ACC112 (cell line): ENCODE results near the gene TGFBR2.

Source experiments
- H2AFZ ChIP-seq: fragments of 200-600 bp; sonication (generic); one replicate; pipeline ENCODE4 v1.6.0; 2017; ENCODE audit warnings: antibody characterized with exemption, low read length; ENCODE audit not compliant: unreplicated experiment
- H3K27ac ChIP-seq: fragments of 200-600 bp; sonication (generic); 2 replicates; pipeline ENCODE4 v1.5.1; 2014; ENCODE audit warnings: low read depth, mild to moderate bottlenecking, antibody characterized with exemption, low read length, moderate library complexity
- H3K27me3 ChIP-seq: fragments of 200-600 bp; sonication (generic); 2 replicates; pipeline ENCODE4 v1.6.1; 2014; ENCODE audit warnings: mild to moderate bottlenecking, antibody characterized with exemption, low read length, moderate library complexity, mixed read lengths; ENCODE audit not compliant: insufficient read depth
- H3K36me3 ChIP-seq: fragments of 200-600 bp; sonication (generic); 2 replicates; pipeline ENCODE4 v1.6.1; 2016; ENCODE audit warnings: mild to moderate bottlenecking, antibody characterized with exemption, low read length, moderate library complexity, mixed read lengths; ENCODE audit not compliant: insufficient read depth
- H3K4me1 ChIP-seq: fragments of 200-600 bp; sonication (generic); one replicate; pipeline ENCODE4 v1.6.1; 2016; ENCODE audit warnings: low read length, mixed read lengths; ENCODE audit not compliant: insufficient read depth, unreplicated experiment, control insufficient read depth
- H3K4me3 ChIP-seq: fragments of 200-600 bp; sonication (generic); 2 replicates; pipeline ENCODE4 v1.5.1; 2014; ENCODE audit warnings: mild to moderate bottlenecking, low read depth, low read length
- H3K79me2 ChIP-seq: fragments of 200-600 bp; sonication (generic); one replicate; pipeline ENCODE4 v1.6.0; 2016; ENCODE audit warnings: low read length; ENCODE audit not compliant: control insufficient read depth, unreplicated experiment, insufficient read depth

Gene TGFBR2

GRCh38 chr3:30602946-30603345 is 3.5 kb upstream of the TGFBR2 start:
- Histone ChIP-seq H2AFZ (no peak overlapping the region), H3K79me2 (peaks cover 18% of the 10 kb centered on the region), H3K4me3 (no peak overlapping the region), H3K4me1 (peaks cover 36% of the 10 kb centered on the region), H3K27ac (no peak overlapping the region), H3K36me3 (no peaks in the 10 kb centered on the region), H3K27me3 (no peaks in the 10 kb centered on the region)

DNA sequence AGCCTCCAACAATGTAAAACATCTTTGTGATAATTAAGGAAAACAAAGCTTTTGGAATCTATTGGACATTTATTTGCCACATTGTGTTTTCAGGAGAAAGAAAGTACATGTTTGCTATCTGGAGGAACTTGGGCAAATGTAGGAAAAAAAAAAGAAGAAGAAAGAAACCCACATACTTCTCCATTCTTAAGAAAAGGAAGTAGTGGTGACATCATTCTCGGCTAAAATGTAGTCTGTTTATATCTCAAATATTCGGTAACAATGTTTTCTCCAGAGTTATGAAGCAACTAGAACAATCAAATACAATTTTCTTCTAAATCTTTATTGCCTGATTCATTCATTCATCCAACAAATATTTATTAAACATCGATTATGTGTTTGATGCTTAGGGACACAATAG is 2.3 kb upstream of the TGFBR2 start:
- Histone ChIP-seq H3K27ac (no peak overlapping the region), H3K4me1 (peaks cover 25% of the 10 kb centered on the region), H2AFZ (peak overlapping the region; percentile 10), H3K79me2 (peaks cover 30% of the 10 kb centered on the region), H3K27me3 (no peaks in the 10 kb centered on the region), H3K36me3 (peaks cover 6% of the 10 kb centered on the region; the same call in 1 of the 2 replicates), H3K4me3 (no peak overlapping the region)

DNA sequence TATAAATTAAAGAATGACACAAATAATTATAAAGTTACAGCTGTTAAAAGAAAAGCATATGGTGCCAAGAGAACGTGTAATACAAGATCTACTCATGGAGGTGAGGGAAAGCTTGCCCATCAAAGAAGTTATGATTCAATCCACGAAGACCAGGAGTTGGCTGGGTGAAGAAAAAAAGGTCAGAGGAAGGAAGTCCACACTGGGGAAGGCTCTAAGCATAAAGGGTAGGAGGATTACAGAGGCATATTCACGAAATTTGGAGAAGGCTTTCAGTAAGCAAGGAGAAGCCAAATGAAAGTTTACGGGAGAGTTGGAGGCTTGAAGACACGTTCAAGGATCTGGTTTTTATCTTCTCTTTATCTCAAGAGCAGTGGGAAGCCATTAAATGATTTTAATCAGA is 1.8 kb upstream of the TGFBR2 start:
- Histone ChIP-seq H3K27me3 (no peaks in the 10 kb centered on the region), H3K27ac (no peak overlapping the region), H2AFZ (no peak overlapping the region), H3K79me2 (peaks cover 35% of the 10 kb centered on the region), H3K36me3 (peaks cover 6% of the 10 kb centered on the region; the same call in 1 of the 2 replicates), H3K4me3 (no peak overlapping the region), H3K4me1 (peaks cover 22% of the 10 kb centered on the region)

GRCh38 chr3:30605005-30605404 is 1.4 kb upstream of the TGFBR2 start:
- no peak overlapping the region for H3K4me3 ChIP-seq
- peaks cover 9% of the 10 kb centered on the region for H3K36me3 ChIP-seq
- H3K79me2 ChIP-seq = peaks cover 39% of the 10 kb centered on the region
- no peaks in the 10 kb centered on the region for H3K27me3 ChIP-seq
- no peak overlapping the region for H3K27ac ChIP-seq
- H2AFZ ChIP-seq = no peak overlapping the region
- H3K4me1 ChIP-seq = peaks cover 24% of the 10 kb centered on the region

- Histone ChIP-seq H3K36me3 (peaks cover 14% of the 10 kb centered on the region), H3K4me3 (peak overlapping the region; percentile 98), H3K4me1 (peaks cover 32% of the 10 kb centered on the region), H3K27ac (peak overlapping the region; percentile 53), H3K27me3 (no peaks in the 10 kb centered on the region), H3K79me2 (peaks cover 47% of the 10 kb centered on the region), H2AFZ (no peak overlapping the region)
These were observed 598 bp upstream of the TGFBR2 start for GRCh38 chr3:30605706-30606300.

DNA sequence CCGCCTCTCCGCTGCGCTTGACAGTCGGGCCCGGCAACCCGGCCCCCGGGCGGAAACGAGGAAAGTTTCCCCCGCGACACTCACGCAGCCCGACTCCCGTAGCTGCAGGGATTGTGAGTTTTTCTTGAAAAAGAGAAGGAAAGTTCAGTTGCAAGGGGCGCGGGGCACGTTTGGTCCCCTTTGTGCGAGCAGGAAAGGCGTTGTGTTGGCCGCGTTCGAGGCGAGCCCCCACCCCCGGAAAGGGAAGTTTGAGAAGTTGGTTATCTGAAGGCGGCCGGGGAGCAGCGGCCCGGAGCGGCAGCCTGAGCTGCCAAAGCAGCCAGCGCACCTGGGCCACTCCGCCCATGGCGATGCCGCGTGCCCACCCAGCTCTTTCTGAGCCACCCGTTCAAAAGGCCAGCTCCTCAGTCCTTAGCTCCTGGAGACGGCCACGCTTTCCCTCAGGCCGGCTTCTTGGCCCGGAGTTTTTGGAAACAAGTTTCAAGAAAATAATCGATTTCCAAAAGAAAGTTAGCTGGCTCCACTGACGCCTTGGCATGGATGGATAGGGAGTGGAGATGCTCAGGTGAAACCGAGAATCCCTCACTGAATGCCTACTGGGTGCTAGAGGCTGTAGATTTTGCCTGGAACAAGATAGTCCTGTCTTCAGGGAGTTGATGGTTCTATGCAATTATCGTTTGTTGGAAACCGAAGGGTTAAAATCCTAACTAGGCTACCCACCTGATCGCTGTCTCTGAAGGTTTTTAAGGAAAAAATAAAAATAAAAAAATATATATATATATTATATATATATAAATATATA is 832 bp downstream of the TGFBR2 start:
- Histone ChIP-seq H3K4me3 (peak overlapping the region; percentile 98), H3K36me3 (peaks cover 14% of the 10 kb centered on the region), H3K27ac (peak overlapping the region; percentile 87), H3K4me1 (peaks cover 46% of the 10 kb centered on the region), H3K79me2 (peaks cover 61% of the 10 kb centered on the region), H2AFZ (peak overlapping the region; percentile 16), H3K27me3 (no peaks in the 10 kb centered on the region)

DNA sequence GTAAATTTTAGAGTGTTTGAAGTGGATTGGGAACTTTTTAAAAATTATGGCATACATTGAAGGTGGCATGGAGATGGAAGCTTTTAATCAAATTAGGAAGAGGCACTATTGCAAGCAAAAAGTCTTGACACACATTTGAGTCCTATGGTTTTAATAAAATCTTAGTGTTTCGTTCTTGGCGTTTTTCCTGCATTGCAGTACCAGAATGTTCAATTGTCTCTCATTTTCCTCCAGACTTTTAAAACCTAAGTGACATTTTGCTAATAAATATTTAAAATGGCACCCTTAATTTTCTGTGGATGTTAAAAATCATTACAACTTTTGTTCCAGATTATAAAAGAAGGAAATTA is 2.2 kb downstream of the TGFBR2 start:
- H3K4me3 ChIP-seq = peak overlapping the region; percentile 76
- H3K27ac ChIP-seq = peak overlapping the region; percentile 73

GRCh38 chr3:30609930-30610701 is 3.7 kb downstream of the TGFBR2 start:
- peak overlapping the region; percentile 73 for H3K27ac ChIP-seq
- H3K4me1 ChIP-seq = peaks cover 66% of the 10 kb centered on the region
- H3K79me2 ChIP-seq = peaks cover 88% of the 10 kb centered on the region
- H3K4me3 ChIP-seq = peak overlapping the region; percentile 76
- peaks cover 14% of the 10 kb centered on the region for H3K36me3 ChIP-seq
- no peaks in the 10 kb centered on the region for H3K27me3 ChIP-seq
- no peak overlapping the region for H2AFZ ChIP-seq

More for the DNA sequence above, 2.2 kb downstream of the TGFBR2 start:
- Histone ChIP-seq H2AFZ (no peak overlapping the region), H3K36me3 (peaks cover 14% of the 10 kb centered on the region), H3K79me2 (peaks cover 75% of the 10 kb centered on the region), H3K4me1 (peaks cover 60% of the 10 kb centered on the region), H3K27me3 (no peaks in the 10 kb centered on the region)

DNA sequence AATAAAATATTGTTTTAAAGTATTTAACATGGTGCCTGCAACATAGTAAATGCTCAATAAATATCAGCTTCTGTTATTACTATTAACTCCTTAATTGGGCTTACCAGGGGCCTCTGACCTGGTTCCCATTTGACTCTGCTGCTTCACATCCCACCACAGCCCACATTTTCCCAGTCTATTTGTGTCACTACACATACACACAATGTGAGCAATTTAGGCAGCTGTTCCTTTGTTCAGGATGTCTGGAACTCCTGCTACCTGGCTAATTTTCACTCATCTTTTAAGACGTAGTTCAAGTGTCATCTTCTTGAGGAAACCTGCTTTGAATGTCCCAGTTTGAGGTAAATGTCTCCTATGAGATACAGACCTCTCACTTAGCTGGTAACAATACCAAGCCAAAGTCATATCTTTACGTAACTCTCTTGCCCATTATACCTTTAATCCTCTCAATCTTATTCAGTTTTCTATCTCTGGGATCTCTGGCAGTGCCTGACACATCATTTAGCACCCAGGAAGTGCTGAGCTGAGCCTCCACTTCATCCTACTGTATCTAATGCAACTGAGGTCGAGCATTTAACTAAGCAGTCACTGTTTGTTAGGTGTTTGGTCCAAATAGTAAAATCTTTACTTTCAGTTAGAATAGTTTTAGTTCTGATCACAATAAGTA is 4.4 kb downstream of the TGFBR2 start:
- Histone ChIP-seq H3K27me3 (no peaks in the 10 kb centered on the region), H3K4me3 (peak overlapping the region; percentile 76), H3K36me3 (peaks cover 14% of the 10 kb centered on the region), H3K79me2 (peaks cover 90% of the 10 kb centered on the region), H2AFZ (no peak overlapping the region), H3K4me1 (peaks cover 63% of the 10 kb centered on the region), H3K27ac (peak overlapping the region; percentile 73)
